HepG2 (cell line): ENCODE data around the gene XXYLT1.

Source experiments
- AHR ChIP-seq: IDR thresholded peaks from 2 replicates; pipeline ENCODE4 v1.6.1; 2018; ENCODE audit warnings: missing genetic modification reagents, missing compliant biosample characterization
- JUND ChIP-seq: sonication (generic); formaldehyde crosslinking; IDR thresholded peaks from 2 replicates; pipeline ENCODE4 v1.8.0; 2022; ENCODE audit warnings: mild to moderate bottlenecking, missing genetic modification reagents
- POLR2A ChIP-seq, 2 experiments: IDR thresholded peaks; 2 replicates each; pipeline ENCODE4 v1.6.1; 2011; ENCODE audit warnings: low read depth in 2 of 2, low read length in 2 of 2, mild to moderate bottlenecking in 1 of 2, moderate library complexity in 1 of 2; ENCODE audit not compliant: insufficient read depth in 1 of 2
- TBX3 ChIP-seq: fragments of 450-650 bp; IDR thresholded peaks from 2 replicates; pipeline ENCODE4 v1.6.1; 2017; ENCODE audit warnings: antibody characterized with exemption, mild to moderate bottlenecking, inconsistent platforms, borderline replicate concordance
- ZNF562 ChIP-seq: sonication (generic); formaldehyde crosslinking; IDR thresholded peaks from 2 replicates; pipeline ENCODE4 v1.8.0; 2022; ENCODE audit warnings: missing genetic modification reagents, borderline replicate concordance
- ZNF570 ChIP-seq: sonication (generic); formaldehyde crosslinking; IDR thresholded peaks from 2 replicates; pipeline ENCODE4 v1.4.0; 2020; ENCODE audit warnings: mild to moderate bottlenecking, missing genetic modification reagents, borderline replicate concordance
- TF ChIP-seq, protein P1 (sequence below): sonication (generic); formaldehyde crosslinking; IDR thresholded peaks from 2 replicates; pipeline ENCODE4 v1.5.0; 2020; ENCODE audit warnings: mild to moderate bottlenecking, missing genetic modification reagents, moderate library complexity
- TF ChIP-seq, protein P2 (sequence below): sonication (generic); formaldehyde crosslinking; IDR thresholded peaks from 2 replicates; pipeline ENCODE4 v1.9.0; 2022; ENCODE audit warnings: low read depth, missing genetic modification reagents

- no peak for TF ChIP-seq JUND (CRISPR knock-in tag)
- no peak for TF ChIP-seq POLR2A (IDR thresholded peaks at IDR 0.05; ENCODE audit: insufficient read depth in 1 of 2, low read depth in 2 of 2, low read length in 2 of 2)
- TF ChIP-seq ZNF570 (CRISPR knock-in tag), result no peak
- TF ChIP-seq, protein P1, sequence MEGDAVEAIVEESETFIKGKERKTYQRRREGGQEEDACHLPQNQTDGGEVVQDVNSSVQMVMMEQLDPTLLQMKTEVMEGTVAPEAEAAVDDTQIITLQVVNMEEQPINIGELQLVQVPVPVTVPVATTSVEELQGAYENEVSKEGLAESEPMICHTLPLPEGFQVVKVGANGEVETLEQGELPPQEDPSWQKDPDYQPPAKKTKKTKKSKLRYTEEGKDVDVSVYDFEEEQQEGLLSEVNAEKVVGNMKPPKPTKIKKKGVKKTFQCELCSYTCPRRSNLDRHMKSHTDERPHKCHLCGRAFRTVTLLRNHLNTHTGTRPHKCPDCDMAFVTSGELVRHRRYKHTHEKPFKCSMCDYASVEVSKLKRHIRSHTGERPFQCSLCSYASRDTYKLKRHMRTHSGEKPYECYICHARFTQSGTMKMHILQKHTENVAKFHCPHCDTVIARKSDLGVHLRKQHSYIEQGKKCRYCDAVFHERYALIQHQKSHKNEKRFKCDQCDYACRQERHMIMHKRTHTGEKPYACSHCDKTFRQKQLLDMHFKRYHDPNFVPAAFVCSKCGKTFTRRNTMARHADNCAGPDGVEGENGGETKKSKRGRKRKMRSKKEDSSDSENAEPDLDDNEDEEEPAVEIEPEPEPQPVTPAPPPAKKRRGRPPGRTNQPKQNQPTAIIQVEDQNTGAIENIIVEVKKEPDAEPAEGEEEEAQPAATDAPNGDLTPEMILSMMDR (CRISPR knock-in tag), result no peak
- no peak for TF ChIP-seq TBX3
- TF ChIP-seq, protein P2, sequence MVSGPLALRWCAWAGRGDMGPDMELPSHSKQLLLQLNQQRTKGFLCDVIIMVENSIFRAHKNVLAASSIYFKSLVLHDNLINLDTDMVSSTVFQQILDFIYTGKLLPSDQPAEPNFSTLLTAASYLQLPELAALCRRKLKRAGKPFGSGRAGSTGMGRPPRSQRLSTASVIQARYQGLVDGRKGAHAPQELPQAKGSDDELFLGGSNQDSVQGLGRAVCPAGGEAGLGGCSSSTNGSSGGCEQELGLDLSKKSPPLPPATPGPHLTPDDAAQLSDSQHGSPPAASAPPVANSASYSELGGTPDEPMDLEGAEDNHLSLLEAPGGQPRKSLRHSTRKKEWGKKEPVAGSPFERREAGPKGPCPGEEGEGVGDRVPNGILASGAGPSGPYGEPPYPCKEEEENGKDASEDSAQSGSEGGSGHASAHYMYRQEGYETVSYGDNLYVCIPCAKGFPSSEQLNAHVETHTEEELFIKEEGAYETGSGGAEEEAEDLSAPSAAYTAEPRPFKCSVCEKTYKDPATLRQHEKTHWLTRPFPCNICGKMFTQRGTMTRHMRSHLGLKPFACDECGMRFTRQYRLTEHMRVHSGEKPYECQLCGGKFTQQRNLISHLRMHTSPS (CRISPR knock-in tag), result no peak
- no peak for TF ChIP-seq AHR (CRISPR knock-in tag)
- TF ChIP-seq ZNF562 (CRISPR knock-in tag), result no peak
Observed at GRCh38 chr3:195143221-195143620, 127.7 kb downstream of the XXYLT1 start.
